Tibial artery (tissue), 4 donors: ENCODE results near the gene GBA3.

Source experiments
- DNase-seq, 2 donors: peaks; one replicate each; pipeline ENCODE4 v3.0.0-alpha.2; 2019
- H3K27ac ChIP-seq, 2 donors: fragments of 200-600 bp; sonication (generic) in 1 of 2; 1 replicate in 1 of 2; 2 replicates in 1 of 2; pipeline ENCODE4 v1.5.1; 2018 to 2019; ENCODE audit warnings: mild to moderate bottlenecking in 1 of 2
- H3K27me3 ChIP-seq, 2 donors: fragments of 200-600 bp; sonication (generic) in 1 of 2; one replicate each; pipeline versions ENCODE4 v1.5.1 to v1.6.0; 2016 to 2019
- H3K36me3 ChIP-seq, 3 donors: fragments of 200-600 bp; sonication (generic) in 2 of 3; one replicate each; pipeline ENCODE4 v1.5.1; 2016 to 2019; ENCODE audit warnings: mild to moderate bottlenecking in 2 of 3
- H3K4me1 ChIP-seq, 4 donors: fragments of 200-600 bp; sonication (generic) in 2 of 4; 1 replicate in 3 of 4; 2 replicates in 1 of 4; pipeline ENCODE4 v1.5.1; 2016 to 2019
- H3K4me3 ChIP-seq, 2 donors: fragments of 200-600 bp; sonication (generic) in 1 of 2; 1 replicate in 1 of 2; 2 replicates in 1 of 2; pipeline ENCODE4 v1.5.1; 2018 to 2019; ENCODE audit warnings: mild to moderate bottlenecking in 2 of 2
- H3K9me3 ChIP-seq, 3 donors: fragments of 200-600 bp; sonication (generic) in 1 of 3; one replicate each; pipeline ENCODE4 v1.5.1; 2016 to 2019
- intact Hi-C: fragments of 100-400 bp; cut with DNase I; formaldehyde crosslinking; loops from one replicate; pipeline ENCODE4 v1.15.0; 2023; ENCODE audit warnings: low total_unique reads
- TF ChIP-seq, protein P1 (sequence below), 2 experiments: fragments of 200-600 bp in 1 of 2; fragments of 450-650 bp in 1 of 2; IDR thresholded peaks; one replicate each; pipeline ENCODE4 v1.5.1; 2017 to 2019; ENCODE audit warnings: antibody characterized with exemption in 2 of 2, mild to moderate bottlenecking in 1 of 2, moderate library complexity in 1 of 2

Gene GBA3

DNA sequence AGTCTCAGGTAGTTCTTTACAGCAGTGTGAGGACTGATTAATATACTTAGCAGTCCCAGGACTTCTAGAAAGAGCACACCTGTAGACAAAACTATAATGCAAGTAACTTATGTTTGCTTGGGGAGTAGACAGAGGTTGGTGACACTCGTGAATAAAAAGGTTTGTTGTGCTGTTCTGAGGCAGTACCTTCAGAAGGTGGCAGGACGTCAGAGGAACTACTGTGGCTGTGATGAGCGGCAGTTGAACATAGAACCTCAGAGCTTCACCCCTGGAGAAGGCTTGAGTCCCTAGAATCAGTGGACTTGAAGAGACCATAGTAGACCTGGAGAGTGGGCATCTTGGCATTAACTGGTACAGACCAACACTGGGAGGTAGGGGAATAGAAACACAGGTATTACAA lies 3.3 kb upstream of the GBA3 start:
- Histone ChIP-seq H3K4me3 (no peak overlapping the region), H3K4me1 (peaks cover 0 to 6% (median 0%) of the 10 kb centered on the region in 4 donors), H3K9me3 (no peaks in the 10 kb centered on the region), H3K27ac (no peak overlapping the region), H3K27me3 (no peaks in the 10 kb centered on the region), H3K36me3 (no peaks in the 10 kb centered on the region)
- TF ChIP-seq, protein P1, sequence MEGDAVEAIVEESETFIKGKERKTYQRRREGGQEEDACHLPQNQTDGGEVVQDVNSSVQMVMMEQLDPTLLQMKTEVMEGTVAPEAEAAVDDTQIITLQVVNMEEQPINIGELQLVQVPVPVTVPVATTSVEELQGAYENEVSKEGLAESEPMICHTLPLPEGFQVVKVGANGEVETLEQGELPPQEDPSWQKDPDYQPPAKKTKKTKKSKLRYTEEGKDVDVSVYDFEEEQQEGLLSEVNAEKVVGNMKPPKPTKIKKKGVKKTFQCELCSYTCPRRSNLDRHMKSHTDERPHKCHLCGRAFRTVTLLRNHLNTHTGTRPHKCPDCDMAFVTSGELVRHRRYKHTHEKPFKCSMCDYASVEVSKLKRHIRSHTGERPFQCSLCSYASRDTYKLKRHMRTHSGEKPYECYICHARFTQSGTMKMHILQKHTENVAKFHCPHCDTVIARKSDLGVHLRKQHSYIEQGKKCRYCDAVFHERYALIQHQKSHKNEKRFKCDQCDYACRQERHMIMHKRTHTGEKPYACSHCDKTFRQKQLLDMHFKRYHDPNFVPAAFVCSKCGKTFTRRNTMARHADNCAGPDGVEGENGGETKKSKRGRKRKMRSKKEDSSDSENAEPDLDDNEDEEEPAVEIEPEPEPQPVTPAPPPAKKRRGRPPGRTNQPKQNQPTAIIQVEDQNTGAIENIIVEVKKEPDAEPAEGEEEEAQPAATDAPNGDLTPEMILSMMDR (IDR thresholded peaks at IDR 0.05) = no peak
- DNase-seq = no peak
- intact Hi-C loops = loop anchor here (10.0 kb wide), 2 partner anchors 75 to 175 kb away; partner anchors contain the start of gene ADGRA3

DNA sequence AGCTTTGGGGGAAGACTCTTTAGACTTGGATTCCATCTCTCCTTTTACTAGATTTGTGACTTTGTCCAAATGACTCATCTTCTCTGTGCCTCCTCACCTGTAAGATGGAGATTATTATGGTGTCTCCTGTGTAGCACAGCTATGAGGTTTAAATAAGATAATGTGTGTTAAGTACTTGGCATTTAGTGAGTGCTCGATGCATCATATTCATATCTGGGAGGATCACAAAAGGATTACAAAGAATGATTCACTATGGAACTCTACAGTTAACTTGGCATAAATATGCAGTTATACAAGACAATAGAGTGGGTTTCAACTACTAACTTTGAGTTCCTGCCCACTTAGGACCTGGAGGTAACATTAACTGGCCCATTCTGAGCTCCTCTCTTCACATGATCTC lies 2.3 kb downstream of the GBA3 start:
- Histone ChIP-seq H3K27me3 (no peaks in the 10 kb centered on the region), H3K27ac (no peak overlapping the region), H3K4me1 (no peaks in the 10 kb centered on the region), H3K9me3 (no peaks in the 10 kb centered on the region), H3K36me3 (no peaks in the 10 kb centered on the region), H3K4me3 (no peak overlapping the region)
- DNase-seq = no peak
- TF ChIP-seq, protein P1 (IDR thresholded peaks at IDR 0.05) = no peak
- intact Hi-C loops = loop anchor here (10.0 kb wide), 1 partner anchor 910 kb away; no protein-coding TSS in a partner anchor

DNA sequence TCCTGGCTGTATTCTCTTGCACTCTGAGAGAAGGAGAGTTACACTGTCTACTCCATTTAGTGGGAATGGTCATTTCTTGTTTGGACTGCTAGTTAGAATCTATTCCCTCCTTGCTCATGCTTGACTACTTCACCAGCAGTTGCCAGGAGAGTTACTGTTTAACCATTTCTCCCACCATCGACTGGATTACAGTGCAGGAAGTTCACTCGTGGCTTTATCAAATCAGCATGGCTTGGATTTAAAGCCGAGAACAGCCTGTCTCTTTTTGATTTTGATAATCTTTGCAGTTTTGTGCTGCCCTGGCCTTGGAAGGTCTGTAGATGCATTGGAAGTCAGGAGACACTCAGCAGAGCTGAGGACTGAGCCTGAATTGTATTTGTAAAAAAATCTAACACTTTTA lies 3.2 kb downstream of the GBA3 start:
- DNase-seq = no peak
- no peaks in the 10 kb centered on the region for H3K4me1 ChIP-seq

DNA sequence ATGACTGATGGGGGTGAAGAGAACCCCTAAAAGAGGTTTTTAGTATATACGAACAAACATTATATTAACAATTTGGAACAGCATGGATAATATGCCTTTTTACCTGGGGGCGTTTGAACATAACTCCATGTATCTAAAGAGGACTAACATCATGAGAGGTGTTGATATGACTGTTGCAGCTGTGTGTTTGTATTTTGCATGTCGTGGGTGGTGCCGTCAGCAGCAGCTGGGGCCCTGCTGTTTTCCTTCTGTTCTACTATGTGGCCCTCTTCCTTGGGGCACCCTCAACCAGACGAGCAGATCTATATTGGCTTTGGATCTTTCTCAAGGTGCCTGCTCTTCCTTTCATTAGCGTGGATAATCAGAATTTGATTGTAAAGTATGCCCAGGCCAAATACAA lies 11.2 kb downstream of the GBA3 start:
- no peaks in the 10 kb centered on the region for H3K9me3 ChIP-seq
- H3K4me1 ChIP-seq = no peaks in the 10 kb centered on the region
- no peaks in the 10 kb centered on the region for H3K27me3 ChIP-seq
- TF ChIP-seq, protein P1 (IDR thresholded peaks at IDR 0.05) = no peak
- H3K27ac ChIP-seq = no peak overlapping the region
- DNase-seq = no peak
- no peaks in the 10 kb centered on the region for H3K36me3 ChIP-seq
- intact Hi-C loops = no loop called here
- no peak overlapping the region for H3K4me3 ChIP-seq

More for the DNA sequence above, 3.2 kb downstream of the GBA3 start:
- TF ChIP-seq, protein P1 (IDR thresholded peaks at IDR 0.05) = no peak
- Histone ChIP-seq H3K27ac (no peak overlapping the region), H3K9me3 (no peaks in the 10 kb centered on the region), H3K4me3 (no peak overlapping the region), H3K36me3 (no peaks in the 10 kb centered on the region), H3K27me3 (no peaks in the 10 kb centered on the region)
- intact Hi-C loops = loop anchor here (10.0 kb wide), 1 partner anchor 911 kb away; no protein-coding TSS in a partner anchor

DNA sequence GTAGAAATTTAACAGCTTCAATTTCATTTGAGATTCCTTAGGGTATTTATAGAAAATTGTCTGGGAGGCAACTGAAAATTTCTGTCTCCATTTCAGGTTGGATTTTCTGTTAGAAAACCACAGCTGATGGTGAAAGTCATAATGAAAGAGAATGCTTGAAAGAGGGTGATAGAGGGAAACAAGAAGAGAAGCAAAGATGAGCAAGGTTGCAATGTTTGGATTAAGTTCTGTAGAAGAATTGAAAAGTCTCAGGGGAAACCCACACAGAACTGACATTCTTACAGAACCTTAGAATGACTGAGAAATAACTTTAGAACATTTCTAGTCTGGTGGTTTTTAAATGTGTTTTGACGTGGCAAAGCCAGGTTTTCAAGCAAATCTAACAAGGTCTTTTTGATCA lies 14.7 kb downstream of the GBA3 start:
- intact Hi-C loops = no loop called here
- no peak overlapping the region for H3K4me3 ChIP-seq
- DNase-seq = no peak

More for the DNA sequence above, 14.7 kb downstream of the GBA3 start:
- Histone ChIP-seq H3K36me3 (no peaks in the 10 kb centered on the region), H3K4me1 (no peaks in the 10 kb centered on the region), H3K9me3 (no peaks in the 10 kb centered on the region), H3K27ac (no peak overlapping the region), H3K27me3 (no peaks in the 10 kb centered on the region)
- TF ChIP-seq, protein P1 (IDR thresholded peaks at IDR 0.05) = no peak
